Upper lobe of left lung (tissue), 4 donors: ENCODE data around the gene GRM6.

ENCODE experiments used
- EP300 ChIP-seq, 4 donors: sonication (generic); formaldehyde crosslinking; IDR thresholded peaks; one replicate each; pipeline ENCODE4 v1.5.1; 2017; ENCODE audit warnings: antibody characterized with exemption in 4 of 4, control low read depth in 2 of 4
- POLR2AphosphoS5 ChIP-seq, 2 donors: sonication (generic); formaldehyde crosslinking; IDR thresholded peaks; one replicate each; pipeline ENCODE4 v1.5.1; 2017; ENCODE audit warnings: antibody characterized with exemption in 2 of 2
- TF ChIP-seq, protein P1 (sequence below), 6 experiments: fragments of 450-650 bp in 4 of 6; fragments of 200-600 bp in 2 of 6; sonication (generic) in 2 of 6; IDR thresholded peaks; one replicate each; pipeline ENCODE4 v1.5.1; 2016 to 2019; ENCODE audit warnings: antibody characterized with exemption in 6 of 6

DNA sequence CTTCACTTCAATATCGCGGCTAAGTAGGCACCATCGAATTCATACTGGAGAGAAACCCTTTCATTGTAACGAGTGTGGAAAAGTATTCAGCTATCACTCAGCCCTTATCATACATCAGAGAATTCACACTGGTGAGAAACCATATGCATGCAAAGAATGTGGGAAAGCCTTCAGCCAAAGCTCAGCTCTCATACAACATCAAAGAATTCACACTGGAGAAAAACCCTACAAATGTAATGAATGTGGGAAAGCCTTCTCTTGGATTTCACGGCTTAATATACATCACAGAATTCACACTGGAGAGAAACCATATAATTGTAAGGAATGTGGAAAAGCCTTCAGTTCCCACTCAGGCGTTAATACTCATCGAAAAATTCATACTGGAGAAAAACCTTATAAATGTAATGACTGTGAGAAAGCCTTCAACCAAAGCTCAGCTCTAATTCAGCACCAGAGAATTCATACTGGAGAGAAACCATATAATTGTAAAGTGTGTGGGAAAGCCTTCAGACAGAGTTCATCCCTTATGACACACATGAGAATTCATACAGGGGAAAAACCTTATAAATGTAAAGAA, 38.0 kb upstream of the GRM6 start:
- TF ChIP-seq, protein P1, sequence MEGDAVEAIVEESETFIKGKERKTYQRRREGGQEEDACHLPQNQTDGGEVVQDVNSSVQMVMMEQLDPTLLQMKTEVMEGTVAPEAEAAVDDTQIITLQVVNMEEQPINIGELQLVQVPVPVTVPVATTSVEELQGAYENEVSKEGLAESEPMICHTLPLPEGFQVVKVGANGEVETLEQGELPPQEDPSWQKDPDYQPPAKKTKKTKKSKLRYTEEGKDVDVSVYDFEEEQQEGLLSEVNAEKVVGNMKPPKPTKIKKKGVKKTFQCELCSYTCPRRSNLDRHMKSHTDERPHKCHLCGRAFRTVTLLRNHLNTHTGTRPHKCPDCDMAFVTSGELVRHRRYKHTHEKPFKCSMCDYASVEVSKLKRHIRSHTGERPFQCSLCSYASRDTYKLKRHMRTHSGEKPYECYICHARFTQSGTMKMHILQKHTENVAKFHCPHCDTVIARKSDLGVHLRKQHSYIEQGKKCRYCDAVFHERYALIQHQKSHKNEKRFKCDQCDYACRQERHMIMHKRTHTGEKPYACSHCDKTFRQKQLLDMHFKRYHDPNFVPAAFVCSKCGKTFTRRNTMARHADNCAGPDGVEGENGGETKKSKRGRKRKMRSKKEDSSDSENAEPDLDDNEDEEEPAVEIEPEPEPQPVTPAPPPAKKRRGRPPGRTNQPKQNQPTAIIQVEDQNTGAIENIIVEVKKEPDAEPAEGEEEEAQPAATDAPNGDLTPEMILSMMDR (IDR thresholded peaks at IDR 0.05), result no peak
- TF ChIP-seq EP300 (IDR thresholded peaks at IDR 0.05), result no peak
- no peak for TF ChIP-seq POLR2AphosphoS5 (IDR thresholded peaks at IDR 0.05)
